CMK (cell line): ENCODE data around the gene TESPA1.
A peak's percentile ranks its signal among the peaks of the same experiment; 100 is the strongest.

ENCODE experiments used
- DNase-seq: peaks from one replicate; pipeline ENCODE4 v3.0.0-alpha.2; 2010; ENCODE audit warnings: low read depth

The TESPA1 gene

DNA sequence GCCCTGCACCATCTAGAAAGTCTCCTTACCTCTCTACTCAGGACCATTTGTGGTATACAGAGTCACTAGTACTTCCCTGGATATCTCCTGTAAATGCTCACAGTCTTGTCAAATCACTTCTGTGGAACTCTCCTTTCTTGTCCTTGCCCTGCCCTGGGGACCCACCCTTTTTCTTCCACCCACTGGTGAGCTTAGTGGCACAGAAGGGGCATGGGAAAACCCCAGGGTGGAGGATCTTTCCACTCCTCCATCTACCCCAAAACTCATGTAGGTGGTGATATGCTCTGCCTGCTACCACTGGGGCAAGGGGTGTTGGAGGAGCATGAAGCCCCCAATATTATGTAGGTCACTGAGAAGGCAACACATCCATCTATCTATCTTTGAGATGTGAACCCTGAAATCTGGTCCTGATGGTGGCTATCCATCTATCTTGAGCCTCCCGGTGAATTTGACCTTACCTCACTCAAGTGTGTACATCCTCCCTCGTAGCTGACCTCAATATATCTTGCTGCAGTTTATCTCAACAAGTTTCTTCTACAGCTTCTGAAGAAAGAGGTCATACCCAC is 943 bp downstream of the TESPA1 start:
- no peak for DNase-seq

DNA sequence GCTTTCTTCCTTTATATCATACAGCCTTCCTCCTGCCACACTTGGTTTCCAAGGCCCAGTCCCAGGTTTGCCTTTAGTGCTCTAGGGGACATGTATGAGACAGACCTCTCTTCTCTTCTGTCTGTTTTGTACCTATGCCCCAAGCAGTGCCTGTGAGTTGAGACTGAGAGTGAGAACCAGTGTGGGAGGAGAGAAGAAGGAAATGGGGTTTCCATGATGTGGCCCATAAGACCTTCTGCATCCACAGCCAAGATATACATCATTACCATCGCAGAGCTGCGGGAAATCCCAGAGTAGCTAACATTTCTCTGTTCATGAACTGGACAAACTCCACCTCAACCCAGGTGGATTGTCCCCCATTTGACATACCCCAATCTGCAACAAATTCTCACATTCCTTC is 2.8 kb downstream of the TESPA1 start:
- DNase-seq: no peak

DNA sequence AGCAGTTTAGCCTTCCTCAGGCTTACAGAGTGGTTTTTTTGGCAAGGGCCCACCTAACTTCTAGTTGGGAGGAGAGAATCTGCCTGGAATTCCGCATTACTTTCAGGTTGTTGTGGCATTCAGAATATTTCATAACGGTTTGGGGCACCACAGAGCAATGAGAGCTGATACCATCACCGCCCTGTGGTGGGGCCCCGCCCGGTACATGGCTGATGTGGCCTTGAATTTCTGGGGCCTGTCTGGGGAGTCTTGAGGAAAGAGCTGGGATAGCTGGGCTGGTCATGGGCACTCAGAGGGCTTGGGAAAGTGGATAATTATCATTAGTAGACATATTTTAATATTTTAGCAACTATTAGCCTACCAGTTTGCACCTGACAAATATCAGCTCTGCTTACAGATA is 4.2 kb downstream of the TESPA1 start:
- no peak for DNase-seq

DNA sequence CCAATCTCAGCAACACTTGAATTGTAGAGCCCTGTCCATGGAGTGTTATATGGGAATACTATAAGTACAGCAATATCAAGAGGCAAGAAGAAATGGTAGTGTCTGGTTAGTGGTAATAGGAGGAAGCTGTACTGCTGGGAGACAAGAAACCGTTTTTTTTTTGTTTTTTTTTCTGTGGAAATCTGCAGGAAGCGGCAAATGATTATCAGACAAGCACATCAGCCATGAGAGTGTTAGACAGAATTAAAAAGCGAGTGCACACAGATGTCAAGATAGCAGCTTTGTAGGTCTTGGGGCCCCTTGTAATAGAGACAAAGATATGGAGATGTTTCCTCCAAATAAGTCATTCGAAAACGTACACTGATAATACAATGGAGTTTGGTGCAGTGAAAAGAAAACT is 6.7 kb downstream of the TESPA1 start:
- DNase-seq: peak; percentile 48

DNA sequence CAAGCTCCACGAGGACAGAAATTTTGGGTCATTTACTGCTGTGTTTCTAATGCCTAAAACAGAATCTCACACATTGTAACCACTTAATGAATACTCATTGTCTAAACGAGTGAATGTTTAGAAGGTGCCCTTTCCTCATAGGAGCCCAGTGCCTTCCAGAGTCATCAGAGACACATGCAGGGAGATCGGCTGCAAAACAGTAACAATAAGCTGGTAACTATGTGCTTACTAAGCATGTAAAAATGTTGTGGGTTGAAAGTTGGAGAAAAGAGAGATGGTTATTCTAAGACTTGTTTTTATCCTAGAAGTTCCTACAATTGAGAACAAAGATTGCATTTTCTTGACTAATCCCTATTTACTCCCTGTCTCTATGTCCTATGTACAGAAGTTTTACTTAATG is 7.4 kb downstream of the TESPA1 start:
- no peak for DNase-seq

DNA sequence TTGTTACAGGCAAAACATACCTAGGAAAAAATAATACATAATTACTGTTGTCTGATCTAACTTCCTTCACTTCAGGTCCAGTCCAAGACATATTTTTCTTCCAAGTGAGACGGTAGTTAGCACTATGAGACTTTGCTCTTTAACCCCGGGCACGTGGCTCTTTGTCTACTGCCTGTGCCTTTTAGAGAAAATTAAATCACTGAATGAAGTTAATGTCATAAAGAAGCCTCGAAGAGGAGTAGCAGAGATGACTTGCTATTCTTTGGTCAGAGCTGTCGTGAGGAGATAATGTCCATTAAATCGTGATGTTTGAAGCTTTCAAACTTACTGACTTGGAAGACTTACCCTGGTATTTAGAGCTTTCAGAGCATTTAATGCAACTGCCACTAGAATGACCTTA is 8.7 kb downstream of the TESPA1 start:
- no peak for DNase-seq

DNA sequence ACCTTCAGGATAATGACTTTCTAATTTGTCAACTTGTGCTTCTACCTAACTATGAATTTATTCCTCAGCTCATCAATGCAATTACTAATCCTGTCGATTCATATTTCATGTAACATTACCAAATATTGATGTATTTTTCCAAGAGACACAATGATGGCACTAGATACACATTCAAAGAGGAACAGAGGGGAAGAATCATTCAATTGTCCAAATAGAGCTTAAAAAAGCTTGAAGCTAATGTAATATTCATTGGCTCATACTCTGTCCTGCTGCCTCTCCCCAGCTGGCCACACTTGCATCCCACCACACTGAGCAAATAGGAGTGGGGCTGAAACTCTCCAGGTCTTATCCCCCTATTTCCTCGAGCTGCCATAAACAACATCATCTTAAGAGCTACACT is 9.3 kb downstream of the TESPA1 start:
- no peak for DNase-seq

DNA sequence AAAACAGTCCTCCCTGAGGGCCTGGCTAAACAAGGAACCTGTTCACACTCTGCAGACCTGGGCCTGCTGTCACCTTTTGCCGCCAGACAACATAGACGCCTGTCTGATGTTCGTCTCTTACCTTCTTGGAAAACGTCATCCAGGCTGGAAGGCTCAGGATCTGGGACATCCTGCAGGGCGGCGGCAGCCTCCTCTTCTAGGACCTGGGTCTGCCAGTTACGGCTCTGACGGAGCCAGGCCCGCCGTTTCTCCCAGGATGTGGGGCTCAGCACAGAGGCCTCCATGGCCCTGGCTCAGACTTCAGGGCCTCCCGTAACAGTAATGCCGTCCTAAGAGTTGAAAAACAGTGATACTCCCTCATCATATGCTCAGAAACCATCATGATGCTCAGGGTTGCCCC is 10.3 kb downstream of the TESPA1 start:
- DNase-seq: no peak

DNA sequence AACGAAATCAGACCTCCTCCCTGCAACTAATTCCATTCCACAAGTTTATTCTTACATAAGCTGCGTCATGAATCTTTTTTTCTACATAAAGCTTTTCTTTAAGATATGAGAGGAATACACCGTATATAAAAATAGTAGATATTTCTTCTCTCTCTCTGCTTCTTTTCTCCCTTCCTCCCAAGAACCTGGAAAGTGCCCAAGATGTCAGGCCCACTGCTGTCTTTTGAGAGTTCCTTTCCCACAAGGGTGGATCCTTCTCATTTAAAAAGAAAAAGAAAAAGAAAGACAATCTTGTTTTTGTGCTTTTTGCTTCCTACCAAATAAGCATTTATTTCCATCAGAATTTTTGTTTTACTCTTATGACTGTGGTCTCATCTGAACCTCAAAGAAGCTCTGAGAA is 11.0 kb downstream of the TESPA1 start:
- DNase-seq: no peak

DNA sequence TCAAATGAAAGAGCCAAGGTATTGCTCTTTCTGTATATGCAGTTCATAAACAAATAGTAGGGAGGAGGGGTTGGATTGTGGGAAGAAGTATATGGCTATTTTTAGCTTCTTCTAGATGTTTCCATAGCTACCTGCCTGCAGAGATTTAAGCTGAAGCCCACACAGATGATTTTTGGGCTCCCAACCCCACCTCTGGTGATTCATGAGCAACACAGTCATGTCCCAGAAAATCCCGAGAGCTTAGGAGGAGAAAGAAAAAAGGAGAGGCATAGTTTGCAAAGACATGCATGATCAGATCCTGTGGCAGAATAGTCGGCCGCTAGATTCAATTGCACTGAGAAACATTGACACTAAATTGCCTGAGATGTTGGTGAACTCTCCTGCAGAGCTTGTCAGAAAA is 13.8 kb downstream of the TESPA1 start:
- no peak for DNase-seq

DNA sequence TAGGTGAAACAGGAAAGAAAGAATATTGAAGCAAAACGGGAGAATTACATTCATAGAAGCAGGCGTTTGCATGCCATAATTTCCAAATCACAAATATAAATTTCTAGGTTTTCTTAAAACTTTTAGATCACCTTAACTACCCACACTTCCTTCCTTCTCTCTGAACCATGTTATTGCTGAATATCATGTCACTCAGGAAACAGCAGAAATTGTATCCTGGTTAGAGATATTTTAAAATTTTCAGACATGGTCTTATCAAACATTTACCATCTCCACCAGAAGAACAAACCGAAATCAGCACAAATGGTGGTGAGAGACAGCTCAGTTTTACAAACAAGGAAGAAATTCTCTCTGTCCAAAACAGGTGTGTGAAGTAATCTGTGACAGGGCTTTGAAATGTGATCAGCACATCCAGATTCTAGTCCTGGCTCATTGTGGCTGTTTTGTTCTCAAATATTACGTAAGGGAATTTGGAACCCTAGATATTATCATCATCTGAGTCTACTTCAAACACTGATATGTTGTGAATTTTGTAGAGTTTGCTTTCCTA is 16.3 kb downstream of the TESPA1 start:
- no peak for DNase-seq

DNA sequence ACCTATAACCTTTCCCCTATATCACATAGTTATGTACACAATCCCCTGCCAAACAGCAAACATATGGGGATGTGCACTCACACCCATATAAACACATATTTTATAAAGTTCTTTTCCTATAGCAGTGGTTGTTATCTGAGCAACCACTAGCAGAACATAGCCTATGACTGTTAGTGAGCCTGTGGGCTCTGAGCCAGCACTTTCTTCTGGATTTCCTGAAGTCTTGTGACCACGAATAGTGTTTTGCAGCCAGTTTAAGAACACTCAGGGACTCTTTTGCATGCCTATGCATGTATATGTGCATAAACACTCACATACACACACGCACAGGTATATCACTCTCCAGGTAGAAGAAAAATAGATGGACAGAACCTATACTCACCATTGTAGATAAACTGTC is 17.1 kb downstream of the TESPA1 start:
- no peak for DNase-seq

DNA sequence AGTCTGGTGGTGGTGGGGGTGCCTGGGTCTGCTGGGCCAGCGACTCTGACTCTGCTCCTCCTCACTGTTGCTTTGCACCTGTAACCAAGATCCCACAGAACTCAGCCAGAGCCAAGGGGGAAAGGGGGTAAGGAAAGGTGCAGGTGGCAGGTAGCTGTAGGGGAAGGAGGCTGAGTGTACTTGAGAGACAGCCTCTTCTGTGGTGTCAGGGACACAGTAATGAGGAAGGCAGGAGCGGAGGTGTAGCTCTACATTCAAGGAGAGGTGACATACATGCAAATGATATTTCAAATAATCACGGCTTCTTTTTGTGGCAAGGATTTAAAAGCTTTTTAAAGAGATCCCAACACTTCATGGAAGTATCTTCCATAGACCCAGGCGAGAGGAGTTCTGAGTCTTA is 23.4 kb downstream of the TESPA1 start:
- no peak for DNase-seq

DNA sequence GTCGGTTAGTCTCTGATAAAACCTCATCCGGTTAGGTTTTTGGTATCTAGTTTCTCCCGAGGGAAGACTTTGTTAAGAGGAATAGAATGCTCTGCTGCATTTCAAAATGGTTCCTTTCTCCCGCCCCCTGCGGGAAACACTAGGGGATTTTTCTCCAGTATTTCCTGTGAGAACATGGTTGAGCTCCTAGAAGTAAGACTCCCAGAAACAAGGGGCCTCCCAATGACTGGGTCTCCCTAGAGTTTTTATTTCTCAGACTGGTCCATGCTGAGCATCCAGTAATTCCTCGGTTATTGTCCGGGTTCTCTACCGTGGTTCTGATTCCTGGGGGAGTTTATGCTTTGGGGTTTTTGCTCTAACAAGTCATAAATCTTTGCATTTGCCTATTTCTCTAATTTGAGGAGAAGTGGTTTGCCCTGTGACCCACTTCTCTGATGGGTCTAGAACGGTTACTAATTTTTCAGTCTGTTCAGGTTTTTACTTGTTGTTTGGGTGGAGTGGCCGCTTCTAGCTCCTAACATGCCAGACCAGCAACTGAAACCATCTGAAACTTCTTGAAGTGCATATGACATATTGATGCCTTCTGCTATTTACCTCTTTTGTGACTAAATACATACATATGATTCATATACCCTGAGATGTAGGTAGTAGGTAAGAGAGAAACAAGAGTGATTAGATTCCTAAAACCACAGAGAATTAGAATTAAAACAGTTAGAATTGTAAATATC is 25.1 kb downstream of the TESPA1 start:
- DNase-seq: no peak

DNA sequence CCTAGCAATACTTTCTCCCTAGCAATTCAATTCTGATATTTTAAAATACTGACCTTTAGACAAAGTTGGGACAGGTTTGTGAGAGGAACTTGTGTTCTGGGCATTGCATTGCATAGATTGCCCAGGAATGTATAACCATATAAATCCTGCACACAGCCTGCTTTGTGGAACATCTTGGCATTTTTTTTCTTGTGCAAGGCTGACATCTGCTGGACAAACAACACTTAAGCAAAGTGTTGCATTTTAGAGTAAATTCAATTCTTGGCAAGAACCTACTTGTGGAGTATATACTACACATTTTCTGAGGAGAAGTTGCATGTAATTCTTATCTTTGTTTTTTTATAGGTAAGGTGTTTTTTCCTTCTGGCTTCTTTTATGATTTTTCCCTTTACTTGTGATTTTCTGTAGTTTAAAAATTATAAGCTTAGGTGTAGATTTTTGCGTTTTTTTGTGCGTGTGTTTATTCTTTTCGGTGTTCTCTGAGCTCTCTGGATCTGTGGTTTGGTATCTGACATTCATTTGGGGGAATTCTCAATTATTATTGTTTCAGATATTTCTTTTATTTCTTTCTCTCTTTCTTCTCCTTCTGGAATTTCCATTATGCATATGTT is 26.4 kb downstream of the TESPA1 start:
- DNase-seq: peak; percentile 40

DNA sequence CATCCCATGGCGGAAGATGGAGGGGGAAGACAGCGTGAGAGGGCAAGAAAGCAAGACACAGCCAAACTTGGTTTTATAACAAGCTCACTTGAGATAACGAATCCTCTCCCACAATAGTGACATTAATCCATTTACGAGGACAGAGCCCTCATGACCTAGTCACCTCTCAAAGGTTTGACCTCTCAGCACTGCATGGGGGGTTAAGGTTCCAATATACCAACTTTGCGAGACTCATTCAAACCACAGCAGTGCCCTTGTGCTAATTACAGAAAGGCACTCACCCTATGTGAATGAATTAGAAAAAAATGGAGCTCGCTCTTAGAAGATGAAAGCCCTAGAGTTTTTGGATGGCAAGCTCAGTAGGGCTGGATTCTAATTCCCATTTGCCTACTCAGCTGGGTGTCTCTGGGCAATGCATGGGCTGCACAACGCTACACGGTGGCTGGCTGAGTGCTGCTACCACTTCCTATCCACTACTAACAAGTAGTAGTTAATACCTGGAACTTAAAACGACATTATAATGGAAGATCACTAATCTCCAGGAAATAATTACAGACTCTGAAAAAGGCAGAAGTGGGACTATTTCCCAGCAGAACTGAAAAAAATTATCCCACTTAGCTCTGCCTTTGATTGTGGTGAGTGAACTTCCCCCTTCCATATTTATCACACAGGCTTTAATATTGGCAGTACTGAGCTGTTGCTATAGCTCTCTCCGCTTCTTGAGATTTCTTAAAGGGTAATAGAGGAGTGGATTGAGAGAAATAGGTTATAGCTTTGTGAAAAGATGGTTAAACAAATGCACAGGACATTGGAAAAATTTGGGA is 27.5 kb downstream of the TESPA1 start:
- no peak for DNase-seq

DNA sequence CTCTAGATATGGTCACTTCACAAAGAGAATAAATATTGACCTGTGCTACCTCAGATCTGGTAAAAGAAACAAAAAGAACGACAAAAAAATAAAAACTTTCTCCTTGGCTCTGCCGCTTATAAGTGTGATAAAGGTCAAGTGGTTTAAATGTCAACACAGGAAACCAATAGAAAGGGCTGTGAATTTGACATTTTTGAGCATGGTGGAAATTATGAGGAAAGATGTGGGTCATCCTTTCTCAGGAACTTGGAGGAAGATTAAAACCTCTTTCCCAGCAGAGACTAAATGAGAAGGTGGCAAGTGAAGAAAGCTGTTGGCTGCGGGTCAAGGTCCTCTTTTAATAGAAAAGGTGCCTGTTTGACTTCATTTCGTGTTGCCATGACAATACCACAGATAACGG is 28.2 kb downstream of the TESPA1 start:
- no peak for DNase-seq

DNA sequence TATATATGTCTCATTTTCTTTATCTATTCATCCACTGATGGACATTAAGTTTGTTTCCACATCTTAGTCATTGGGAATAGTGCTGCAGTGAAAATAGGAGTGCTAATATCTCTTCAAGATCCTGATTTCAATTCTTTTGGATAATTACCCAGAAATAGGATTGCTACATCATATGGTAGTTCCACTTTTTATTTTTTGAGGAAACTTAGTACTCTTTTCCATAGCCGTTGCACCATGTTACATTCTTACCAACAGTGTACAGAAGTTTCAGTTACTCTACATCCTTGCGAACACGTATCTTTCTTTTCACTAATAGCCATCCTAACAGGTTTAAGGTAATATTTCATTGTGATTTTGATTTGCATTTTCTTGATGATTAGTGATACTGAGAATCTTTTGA is 29.8 kb downstream of the TESPA1 start:
- no peak for DNase-seq

DNA sequence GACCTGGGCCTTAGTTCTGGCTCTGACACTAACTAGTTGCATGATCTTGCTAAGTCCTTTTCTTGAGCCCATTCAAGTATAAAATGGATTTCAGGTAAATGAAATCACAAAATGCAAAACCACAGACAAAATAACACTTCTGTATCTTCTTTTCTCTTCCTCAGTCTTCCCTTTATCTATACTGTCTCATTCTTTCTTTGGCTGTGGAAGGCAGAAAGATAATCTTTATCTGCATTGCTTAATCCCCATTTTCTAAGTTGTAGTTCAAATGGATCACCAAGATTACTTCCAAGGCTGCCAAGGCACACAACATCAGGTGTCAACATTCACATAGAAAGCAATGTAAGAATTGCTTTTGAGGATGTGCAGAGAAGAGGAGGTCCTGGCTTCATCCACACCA is 30.3 kb downstream of the TESPA1 start:
- no peak for DNase-seq

DNA sequence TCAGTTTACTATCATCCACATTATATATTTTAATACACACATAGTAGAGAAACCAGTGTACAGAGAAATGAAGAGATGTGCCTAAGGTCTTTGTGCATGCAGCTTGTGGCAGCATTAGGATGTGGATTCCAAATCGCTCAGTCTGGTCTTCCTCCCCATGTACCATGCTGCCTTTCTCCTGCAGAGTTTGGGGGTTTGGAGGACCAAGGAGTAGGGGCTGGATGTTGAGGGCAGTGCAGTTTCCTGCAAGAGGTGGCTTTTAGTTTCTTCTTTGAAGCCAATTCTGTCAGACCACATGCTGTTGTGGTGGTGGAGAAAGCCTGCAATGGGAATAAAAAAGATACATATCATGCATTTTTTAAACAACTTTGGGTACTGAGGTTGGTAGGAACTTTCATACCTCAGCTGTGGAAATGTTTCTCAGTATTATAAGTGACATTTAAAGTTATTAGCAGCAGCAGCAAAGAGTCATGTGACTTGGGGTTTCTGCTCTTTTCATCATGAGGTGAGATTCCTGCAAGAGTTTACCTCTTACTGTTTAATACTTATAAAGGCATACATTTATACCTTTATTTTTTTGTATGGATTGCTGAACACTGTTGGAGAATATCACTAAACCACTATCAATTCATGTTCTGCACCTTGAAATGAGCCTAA is 34.4 kb downstream of the TESPA1 start:
- DNase-seq: no peak

DNA sequence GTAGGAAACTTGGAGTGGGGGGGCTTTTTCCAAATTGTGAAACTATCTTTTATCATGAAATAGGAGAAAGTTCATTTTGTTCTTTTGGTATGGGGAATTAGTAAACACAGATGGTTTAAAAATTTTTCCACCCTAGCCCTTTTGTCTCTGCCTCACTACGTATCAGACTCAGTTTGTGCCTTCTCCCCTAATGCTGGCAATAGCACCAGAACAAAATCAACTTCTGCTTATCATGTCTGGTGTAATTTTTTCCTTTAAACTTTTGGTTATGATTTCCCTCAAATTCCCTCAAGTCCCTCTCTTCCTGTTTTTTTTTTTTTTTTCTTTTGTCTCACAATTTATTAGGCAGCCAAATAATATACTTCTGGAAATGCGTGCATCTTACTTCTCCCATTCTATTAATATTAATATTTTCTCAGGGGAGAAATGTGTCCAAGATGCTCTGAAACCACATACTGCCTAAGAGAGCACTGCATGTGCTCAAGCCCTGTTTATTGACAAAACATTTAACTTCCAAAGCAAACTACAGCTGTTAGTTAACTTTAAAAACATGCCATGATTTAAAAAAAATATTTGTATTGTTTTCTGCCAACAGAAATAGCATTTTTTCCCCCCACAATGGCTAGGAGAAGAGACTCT is 35.4 kb downstream of the TESPA1 start:
- DNase-seq: no peak

DNA sequence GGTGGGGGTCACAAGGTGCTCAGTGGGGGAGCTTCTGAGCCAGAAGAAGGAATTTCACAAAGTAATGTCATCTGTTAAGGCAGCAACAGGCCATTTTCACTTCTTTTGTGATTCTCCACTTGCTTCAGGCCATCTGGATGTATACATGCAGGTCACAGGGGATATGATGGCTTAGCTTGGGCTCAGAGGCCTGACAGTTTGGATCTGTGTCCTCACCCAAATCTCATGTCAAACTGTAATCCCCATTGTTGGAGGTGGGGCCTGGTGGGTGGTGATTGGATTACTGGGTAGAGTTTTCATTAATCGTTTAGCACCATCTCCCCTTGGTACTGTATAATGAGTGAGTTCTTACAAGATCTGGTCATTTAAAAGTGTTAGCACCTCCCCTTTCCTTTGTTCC is 36.4 kb downstream of the TESPA1 start:
- no peak for DNase-seq
